Heart left ventricle (tissue), 13 donors: ENCODE results near the gene TRIML2.

ENCODE experiments used
- POLR2A ChIP-seq, 2 donors: fragments of 450-650 bp; IDR thresholded peaks; one replicate each; pipeline ENCODE4 v1.6.1; 2017; ENCODE audit warnings: antibody characterized with exemption in 2 of 2, mild to moderate bottlenecking in 2 of 2, moderate library complexity in 2 of 2
- TF ChIP-seq, protein P1 (sequence below), 12 donors: fragments of 200-600 bp; sonication (generic) in 4 of 12; IDR thresholded peaks; one replicate each; pipeline versions ENCODE4 v1.5.0 to v1.8.0; 2018 to 2022; ENCODE audit warnings: antibody characterized with exemption in 12 of 12, mild to moderate bottlenecking in 5 of 12
- donor health status: ischemic (EF 13 %, LVEDD 7.1; RV severe dilation, severe dysfunction).
- donor health status: DM: no; HTN: yes; CAD: no.
- donor health status: DM: no; HTN: no; CAD: no.
- donor health status: ischemic (EF 25% LVEDD 6.9; RV normal size, moderate dysfunction).
- donor health status: ischemic (EF 25% LVEDD 5.7; RV mildly dilated, moderate dysfunction).
- donor health status: ischemic (EF 35%, LVEDD 5.7; RV mildly dilated, moderate dysfunction).
- donor health status: nonischemic (EF 11% LVEDD 7.7; RV severe dilation, severe dysfunction).
- donor health status: DM: yes; HTN: yes; CAD: no.
- donor health status: PGD.
- donor health status: ischemic (EF 29% LVEDD 5.4; RV normal size, mild dysfunction).
- donor health status: nonischemic (EF 23%, LVEDD 6.1; RV moderate dilation, normal function).

GRCh38 chr4:188145601-188146000 lies 36.2 kb upstream of the TRIML2 start:
- TF ChIP-seq, protein P1, sequence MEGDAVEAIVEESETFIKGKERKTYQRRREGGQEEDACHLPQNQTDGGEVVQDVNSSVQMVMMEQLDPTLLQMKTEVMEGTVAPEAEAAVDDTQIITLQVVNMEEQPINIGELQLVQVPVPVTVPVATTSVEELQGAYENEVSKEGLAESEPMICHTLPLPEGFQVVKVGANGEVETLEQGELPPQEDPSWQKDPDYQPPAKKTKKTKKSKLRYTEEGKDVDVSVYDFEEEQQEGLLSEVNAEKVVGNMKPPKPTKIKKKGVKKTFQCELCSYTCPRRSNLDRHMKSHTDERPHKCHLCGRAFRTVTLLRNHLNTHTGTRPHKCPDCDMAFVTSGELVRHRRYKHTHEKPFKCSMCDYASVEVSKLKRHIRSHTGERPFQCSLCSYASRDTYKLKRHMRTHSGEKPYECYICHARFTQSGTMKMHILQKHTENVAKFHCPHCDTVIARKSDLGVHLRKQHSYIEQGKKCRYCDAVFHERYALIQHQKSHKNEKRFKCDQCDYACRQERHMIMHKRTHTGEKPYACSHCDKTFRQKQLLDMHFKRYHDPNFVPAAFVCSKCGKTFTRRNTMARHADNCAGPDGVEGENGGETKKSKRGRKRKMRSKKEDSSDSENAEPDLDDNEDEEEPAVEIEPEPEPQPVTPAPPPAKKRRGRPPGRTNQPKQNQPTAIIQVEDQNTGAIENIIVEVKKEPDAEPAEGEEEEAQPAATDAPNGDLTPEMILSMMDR (IDR thresholded peaks at IDR 0.05) = no peak
- no peak for TF ChIP-seq POLR2A (IDR thresholded peaks at IDR 0.05)
